ENCODE measurements around the gene R3HDML.

The R3HDML gene

GRCh38 chr20:44328428-44328827 lies 8.4 kb upstream of the R3HDML start:
- WGBS, 2 donors (ENCODE audit: extremely low coverage in 2 of 2, insufficient read length in 2 of 2, insufficient replicate concordance in 1 of 2) = no CpG with 5 or more reads among the region's 4 CpGs
- Histone ChIP-seq H3K79me1 (ENCODE audit: low read depth, low read length) (no peaks in the 10 kb centered on the region), H2BK12ac (ENCODE audit: low read length) (no peak overlapping the region), H2BK120ac (ENCODE audit: low read depth, low read length) (no peak overlapping the region), H3K18ac (ENCODE audit: low read length) (no peak overlapping the region), H3K4me3 (ENCODE audit: low read length in 2 of 2) (no peak overlapping the region), H2BK5ac (ENCODE audit: low read length) (no peak overlapping the region), H3K4ac (ENCODE audit: low read length) (no peak overlapping the region), H3K9me3 (replicated peaks in 1 of 2; ENCODE audit: control insufficient read depth in 2 of 2, insufficient read depth in 1 of 2, low read depth in 1 of 2, low read length in 2 of 2) (no peaks in the 10 kb centered on the region), H4K91ac (ENCODE audit: low read depth, low read length, poor library complexity) (no peak overlapping the region), H2AFZ (ENCODE audit: low read length) (no peak overlapping the region), H3K27me3 (ENCODE audit: control insufficient read depth in 3 of 3, insufficient read depth in 3 of 3, low read depth in 1 of 3, low read length in 3 of 3) (peaks cover 0 to 11% (median 0%) of the 10 kb centered on the region in 3 experiments), H4K8ac (ENCODE audit: low read depth, low read length) (no peak overlapping the region), H3K27ac (replicated peaks; ENCODE audit: low read length) (no peak overlapping the region), H3K36me3 (replicated peaks in 1 of 2; ENCODE audit: control insufficient read depth in 2 of 2, insufficient read depth in 2 of 2, low read length in 2 of 2) (no peaks in the 10 kb centered on the region), H2AK5ac (ENCODE audit: low read depth, low read length) (no peak overlapping the region), H3K4me1 (ENCODE audit: control insufficient read depth in 2 of 2, insufficient read depth in 1 of 2, low read depth in 1 of 2, low read length in 2 of 2) (peaks cover 6% of the 10 kb centered on the region in 2 donors), H3K23ac (ENCODE audit: low read depth, low read length, poor library complexity) (no peak overlapping the region), H3K14ac (ENCODE audit: low read length) (no peak overlapping the region), H3K9ac (ENCODE audit: low read depth, low read length, poor library complexity) (no peak overlapping the region), H2BK15ac (ENCODE audit: low read length) (no peak overlapping the region), H3K4me2 (ENCODE audit: insufficient read depth, low read length, poor library complexity, severe bottlenecking) (no peak overlapping the region)
- no peak for DNase-seq (ENCODE audit: low spot score)

- H2BK12ac ChIP-seq (ENCODE audit: low read length) = no peak overlapping the region
- WGBS, 2 donors (ENCODE audit: extremely low coverage in 2 of 2, insufficient read length in 2 of 2, insufficient replicate concordance in 1 of 2) = no CpG with 5 or more reads among the region's 2 CpGs
- no peak overlapping the region for H2AK5ac ChIP-seq (ENCODE audit: low read depth, low read length)
- H3K36me3 ChIP-seq (replicated peaks in 1 of 2; ENCODE audit: control insufficient read depth in 2 of 2, insufficient read depth in 2 of 2, low read length in 2 of 2) = no peaks in the 10 kb centered on the region
- peaks cover 0 to 19% (median 0%) of the 10 kb centered on the region in 3 experiments for H3K27me3 ChIP-seq (ENCODE audit: control insufficient read depth in 3 of 3, insufficient read depth in 3 of 3, low read depth in 1 of 3, low read length in 3 of 3)
- H4K8ac ChIP-seq (ENCODE audit: low read depth, low read length) = no peak overlapping the region
- H3K4me3 ChIP-seq (ENCODE audit: low read length in 2 of 2) = no peak overlapping the region
- H2AFZ ChIP-seq (ENCODE audit: low read length) = no peak overlapping the region
- H3K27ac ChIP-seq (replicated peaks; ENCODE audit: low read length) = no peak overlapping the region
- no peak overlapping the region for H2BK5ac ChIP-seq (ENCODE audit: low read length)
- no peak overlapping the region for H3K4me2 ChIP-seq (ENCODE audit: insufficient read depth, low read length, poor library complexity, severe bottlenecking)
- DNase-seq (ENCODE audit: low spot score) = no peak
- no peaks in the 10 kb centered on the region for H3K9me3 ChIP-seq (replicated peaks in 1 of 2; ENCODE audit: control insufficient read depth in 2 of 2, insufficient read depth in 1 of 2, low read depth in 1 of 2, low read length in 2 of 2)
- H3K4ac ChIP-seq (ENCODE audit: low read length) = no peak overlapping the region
- H3K14ac ChIP-seq (ENCODE audit: low read length) = no peak overlapping the region
- H2BK15ac ChIP-seq (ENCODE audit: low read length) = no peak overlapping the region
- H2BK120ac ChIP-seq (ENCODE audit: low read depth, low read length) = no peak overlapping the region
- H3K79me1 ChIP-seq (ENCODE audit: low read depth, low read length) = no peaks in the 10 kb centered on the region
- no peak overlapping the region for H3K9ac ChIP-seq (ENCODE audit: low read depth, low read length, poor library complexity)
- H3K4me1 ChIP-seq (ENCODE audit: control insufficient read depth in 2 of 2, insufficient read depth in 1 of 2, low read depth in 1 of 2, low read length in 2 of 2) = peaks cover 0 to 3% of the 10 kb centered on the region in 2 donors
- no peak overlapping the region for H3K18ac ChIP-seq (ENCODE audit: low read length)
- H3K23ac ChIP-seq (ENCODE audit: low read depth, low read length, poor library complexity) = no peak overlapping the region
- H4K91ac ChIP-seq (ENCODE audit: low read depth, low read length, poor library complexity) = no peak overlapping the region
Measured at GRCh38 chr20:44331201-44331600, 5.6 kb upstream of the R3HDML start.

GRCh38 chr20:44334306-44334705 lies 2.5 kb upstream of the R3HDML start:
- no peak overlapping the region for H3K4me2 ChIP-seq (ENCODE audit: insufficient read depth, low read length, poor library complexity, severe bottlenecking)

GRCh38 chr20:44334709-44335108 lies 2.1 kb upstream of the R3HDML start:
- no CpG with 5 or more reads among the region's 4 CpGs for WGBS, 2 donors (ENCODE audit: extremely low coverage in 2 of 2, insufficient read length in 2 of 2, insufficient replicate concordance in 1 of 2)
- no peak overlapping the region for H3K27ac ChIP-seq (replicated peaks; ENCODE audit: low read length)
- no peak overlapping the region for H2BK12ac ChIP-seq (ENCODE audit: low read length)
- no peak overlapping the region for H2BK120ac ChIP-seq (ENCODE audit: low read depth, low read length)
- DNase-seq (ENCODE audit: low spot score) = no peak
- H3K23ac ChIP-seq (ENCODE audit: low read depth, low read length, poor library complexity) = no peak overlapping the region
- no peak overlapping the region for H3K9ac ChIP-seq (ENCODE audit: low read depth, low read length, poor library complexity)
- no peaks in the 10 kb centered on the region for H3K36me3 ChIP-seq (replicated peaks in 1 of 2; ENCODE audit: control insufficient read depth in 2 of 2, insufficient read depth in 2 of 2, low read length in 2 of 2)
- no peak overlapping the region for H2BK5ac ChIP-seq (ENCODE audit: low read length)
- H3K18ac ChIP-seq (ENCODE audit: low read length) = no peak overlapping the region
- no peak overlapping the region for H2AFZ ChIP-seq (ENCODE audit: low read length)
- H3K4me3 ChIP-seq (ENCODE audit: low read length in 2 of 2) = peak overlapping the region in 1 of 2 donors; percentile 55
- H3K4me2 ChIP-seq (ENCODE audit: insufficient read depth, low read length, poor library complexity, severe bottlenecking) = no peak overlapping the region
- H2BK15ac ChIP-seq (ENCODE audit: low read length) = no peak overlapping the region
- H4K8ac ChIP-seq (ENCODE audit: low read depth, low read length) = no peak overlapping the region
- no peaks in the 10 kb centered on the region for H3K9me3 ChIP-seq (replicated peaks in 1 of 2; ENCODE audit: control insufficient read depth in 2 of 2, insufficient read depth in 1 of 2, low read depth in 1 of 2, low read length in 2 of 2)
- H2AK5ac ChIP-seq (ENCODE audit: low read depth, low read length) = no peak overlapping the region
- no peak overlapping the region for H4K91ac ChIP-seq (ENCODE audit: low read depth, low read length, poor library complexity)
- no peaks in the 10 kb centered on the region for H3K4me1 ChIP-seq (ENCODE audit: control insufficient read depth in 2 of 2, insufficient read depth in 1 of 2, low read depth in 1 of 2, low read length in 2 of 2)
- H3K27me3 ChIP-seq (ENCODE audit: control insufficient read depth in 3 of 3, insufficient read depth in 3 of 3, low read depth in 1 of 3, low read length in 3 of 3) = peaks cover 0 to 33% (median 0%) of the 10 kb centered on the region in 3 experiments
- H3K14ac ChIP-seq (ENCODE audit: low read length) = no peak overlapping the region
- no peak overlapping the region for H3K4ac ChIP-seq (ENCODE audit: low read length)
- no peaks in the 10 kb centered on the region for H3K79me1 ChIP-seq (ENCODE audit: low read depth, low read length)

More at GRCh38 chr20:44334306-44334705, 2.5 kb upstream of the R3HDML start:
- Histone ChIP-seq H3K4me3 (ENCODE audit: low read length in 2 of 2) (no peak overlapping the region), H3K36me3 (replicated peaks in 1 of 2; ENCODE audit: control insufficient read depth in 2 of 2, insufficient read depth in 2 of 2, low read length in 2 of 2) (no peaks in the 10 kb centered on the region), H3K27me3 (ENCODE audit: control insufficient read depth in 3 of 3, insufficient read depth in 3 of 3, low read depth in 1 of 3, low read length in 3 of 3) (peaks cover 0 to 34% (median 0%) of the 10 kb centered on the region in 3 experiments), H3K79me1 (ENCODE audit: low read depth, low read length) (no peaks in the 10 kb centered on the region), H3K18ac (ENCODE audit: low read length) (peak overlapping the region; percentile 17), H2BK15ac (ENCODE audit: low read length) (no peak overlapping the region), H3K4me1 (ENCODE audit: control insufficient read depth in 2 of 2, insufficient read depth in 1 of 2, low read depth in 1 of 2, low read length in 2 of 2) (no peaks in the 10 kb centered on the region), H3K9me3 (replicated peaks in 1 of 2; ENCODE audit: control insufficient read depth in 2 of 2, insufficient read depth in 1 of 2, low read depth in 1 of 2, low read length in 2 of 2) (no peaks in the 10 kb centered on the region), H2BK12ac (ENCODE audit: low read length) (no peak overlapping the region), H3K27ac (replicated peaks; ENCODE audit: low read length) (no peak overlapping the region), H2BK5ac (ENCODE audit: low read length) (no peak overlapping the region), H2BK120ac (ENCODE audit: low read depth, low read length) (no peak overlapping the region), H3K14ac (ENCODE audit: low read length) (no peak overlapping the region), H3K23ac (ENCODE audit: low read depth, low read length, poor library complexity) (peak overlapping the region; percentile 52), H3K4ac (ENCODE audit: low read length) (no peak overlapping the region), H2AK5ac (ENCODE audit: low read depth, low read length) (no peak overlapping the region), H4K91ac (ENCODE audit: low read depth, low read length, poor library complexity) (no peak overlapping the region), H4K8ac (ENCODE audit: low read depth, low read length) (no peak overlapping the region), H2AFZ (ENCODE audit: low read length) (no peak overlapping the region), H3K9ac (ENCODE audit: low read depth, low read length, poor library complexity) (no peak overlapping the region)
- WGBS, 2 donors (ENCODE audit: extremely low coverage in 2 of 2, insufficient read length in 2 of 2, insufficient replicate concordance in 1 of 2) = no CpG with 5 or more reads among the region's 8 CpGs
- no peak for DNase-seq (ENCODE audit: low spot score)

Measured in neuronal stem cell (in vitro differentiated cells).